GM19023 (cell line): ENCODE results near the gene AMD1.
"Not testable (repeated sequence)": the region's sequence is repeated elsewhere in the genome, so short reads cannot be mapped to it uniquely, and the experiment has no call there.

ENCODE experiments used
- ATAC-seq: cut with Tn5 transposase; IDR thresholded peaks from one replicate; pipeline ENCODE4 v1.9.1; 2021; ENCODE audit warnings: mild to moderate bottlenecking, moderate library complexity; ENCODE audit not compliant: unreplicated experiment

AMD1 gene

GRCh38 chr6:110876806-110877564 is 2.4 kb downstream of the AMD1 start:
- ATAC-seq = no peak

DNA sequence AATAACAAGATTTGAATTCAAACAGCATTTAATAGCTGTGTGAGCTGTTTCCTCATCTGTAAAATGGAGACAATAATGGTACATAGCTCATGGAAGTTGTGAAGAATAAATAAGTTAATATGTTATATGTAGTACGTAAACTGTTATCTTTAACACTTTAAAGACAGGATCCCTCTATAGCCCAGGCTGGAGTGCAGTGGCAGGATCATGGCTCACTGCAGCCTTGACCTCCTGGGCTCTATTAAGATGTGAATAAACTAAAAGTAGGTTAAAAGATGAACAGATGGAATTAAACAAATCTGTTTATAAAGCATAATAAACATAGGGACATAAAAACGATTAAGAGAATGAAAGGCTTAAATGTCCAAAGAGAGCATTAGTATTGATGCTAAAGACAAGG is 3.0 kb downstream of the AMD1 start:
- no peak for ATAC-seq

DNA sequence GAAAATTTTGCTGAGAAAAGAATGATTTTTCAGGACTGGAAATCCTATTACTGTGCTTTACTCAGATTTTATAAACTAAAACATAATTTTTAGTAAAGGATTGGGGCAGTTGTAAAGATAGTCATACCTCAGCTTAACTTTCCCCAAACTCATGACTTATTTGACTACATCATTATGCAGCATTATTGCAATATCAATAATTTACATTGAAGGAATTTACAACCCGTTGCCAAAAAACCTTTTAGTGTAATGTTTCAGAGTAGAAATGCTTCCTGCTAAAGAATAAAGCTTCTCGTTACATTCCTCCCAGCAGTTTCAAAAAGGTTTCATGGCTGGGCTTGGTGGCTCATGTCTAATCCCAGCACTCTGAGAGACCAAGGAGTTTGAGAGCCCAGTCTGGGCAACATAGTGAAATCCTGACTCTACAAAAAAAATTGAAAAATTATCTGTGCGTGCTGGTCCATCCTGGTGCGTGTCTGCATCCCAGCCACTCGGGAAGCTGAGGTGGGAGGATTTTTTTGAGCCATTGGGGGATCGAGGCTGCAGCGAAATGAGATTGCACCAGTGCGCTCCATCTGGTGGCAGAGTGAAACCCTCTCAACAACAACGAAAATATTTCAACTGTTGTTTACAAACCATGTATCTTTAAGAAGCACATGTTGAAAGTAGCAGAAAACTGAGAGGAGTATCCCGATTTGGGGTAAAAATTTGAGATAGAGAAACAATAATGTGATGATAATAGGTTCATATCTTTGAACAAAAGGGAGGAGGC is 4.4 kb downstream of the AMD1 start:
- ATAC-seq = no peak

- ATAC-seq = no peak
Measured at GRCh38 chr6:110880651-110881050, 6.1 kb downstream of the AMD1 start.

- ATAC-seq = no peak
Measured at GRCh38 chr6:110881546-110882273, 7.1 kb downstream of the AMD1 start.

DNA sequence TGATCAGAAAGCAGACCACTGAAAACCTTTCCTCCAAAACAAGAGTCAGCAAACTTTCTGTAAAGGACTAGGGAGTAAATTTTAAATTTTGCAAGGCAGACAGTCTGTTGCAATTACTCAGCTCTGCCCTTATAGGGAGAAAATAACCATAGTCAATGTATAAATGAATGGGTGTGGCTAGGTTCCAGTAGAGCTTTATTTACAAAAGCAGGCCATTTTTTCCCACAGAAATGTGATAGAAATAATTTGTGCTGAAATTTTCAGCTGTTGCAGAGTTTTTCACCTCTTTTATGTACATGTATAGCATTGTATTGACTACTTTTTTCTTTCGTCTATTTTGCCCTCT is 7.7 kb downstream of the AMD1 start:
- no peak for ATAC-seq

DNA sequence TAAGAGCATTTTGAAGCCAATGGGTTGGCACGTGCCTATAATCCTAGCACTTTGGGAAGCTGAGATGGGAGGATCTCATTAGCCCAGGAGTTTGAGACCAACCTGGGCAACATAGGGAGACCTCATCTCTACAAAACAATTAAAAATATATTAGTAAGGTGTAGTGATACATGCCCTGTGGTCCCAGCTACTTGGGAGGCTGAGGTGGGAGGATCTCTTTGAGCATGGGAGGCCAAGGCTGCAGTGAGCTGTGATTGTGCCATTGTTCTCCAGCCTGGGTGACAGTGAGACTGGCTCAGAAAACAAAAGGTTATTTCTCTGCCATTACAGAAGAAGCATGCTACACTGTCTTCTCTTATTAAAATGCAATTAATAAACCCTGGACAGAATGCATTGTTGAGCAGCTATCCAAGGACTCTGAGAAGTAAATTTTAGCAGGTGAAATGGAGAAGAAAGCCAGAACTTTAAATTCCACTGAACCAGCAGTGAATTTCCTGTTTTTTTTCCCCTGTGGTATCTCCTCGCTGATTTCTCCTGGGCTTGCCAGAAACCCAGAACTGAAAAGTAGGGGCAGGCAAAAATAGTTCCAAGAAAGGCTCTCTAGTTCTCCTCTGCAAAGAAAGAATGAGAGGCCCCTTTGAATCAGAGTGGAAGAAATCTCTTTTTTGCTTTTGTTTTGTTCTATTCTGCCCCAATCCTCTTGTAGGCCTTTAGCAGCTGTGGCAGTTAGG is 8.4 kb downstream of the AMD1 start:
- no peak for ATAC-seq

GRCh38 chr6:110884321-110884720 is 9.7 kb downstream of the AMD1 start:
- ATAC-seq = no peak

GRCh38 chr6:110885526-110885925 is 10.9 kb downstream of the AMD1 start:
- no peak for ATAC-seq

GRCh38 chr6:110886555-110887167 is 12.1 kb downstream of the AMD1 start:
- ATAC-seq = no peak

DNA sequence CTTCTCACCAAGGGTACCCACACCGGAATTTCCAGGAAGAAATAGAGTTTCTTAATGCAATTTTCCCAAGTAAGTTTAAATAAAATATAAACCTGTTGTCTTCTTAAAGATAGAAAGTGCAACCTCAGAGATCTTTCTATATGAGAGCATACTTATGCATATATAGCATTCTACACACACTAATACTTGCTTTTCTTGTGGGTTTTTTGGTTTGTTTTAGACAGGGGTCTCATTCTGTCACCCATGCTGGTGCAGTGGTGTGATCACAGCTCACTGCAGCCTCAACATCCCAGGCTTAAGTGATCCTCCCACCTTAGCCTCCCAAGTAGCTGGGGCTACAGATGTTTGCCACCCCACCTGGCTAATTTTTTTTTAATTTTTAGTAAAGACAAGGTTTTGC is 15.7 kb downstream of the AMD1 start:
- ATAC-seq = no peak

DNA sequence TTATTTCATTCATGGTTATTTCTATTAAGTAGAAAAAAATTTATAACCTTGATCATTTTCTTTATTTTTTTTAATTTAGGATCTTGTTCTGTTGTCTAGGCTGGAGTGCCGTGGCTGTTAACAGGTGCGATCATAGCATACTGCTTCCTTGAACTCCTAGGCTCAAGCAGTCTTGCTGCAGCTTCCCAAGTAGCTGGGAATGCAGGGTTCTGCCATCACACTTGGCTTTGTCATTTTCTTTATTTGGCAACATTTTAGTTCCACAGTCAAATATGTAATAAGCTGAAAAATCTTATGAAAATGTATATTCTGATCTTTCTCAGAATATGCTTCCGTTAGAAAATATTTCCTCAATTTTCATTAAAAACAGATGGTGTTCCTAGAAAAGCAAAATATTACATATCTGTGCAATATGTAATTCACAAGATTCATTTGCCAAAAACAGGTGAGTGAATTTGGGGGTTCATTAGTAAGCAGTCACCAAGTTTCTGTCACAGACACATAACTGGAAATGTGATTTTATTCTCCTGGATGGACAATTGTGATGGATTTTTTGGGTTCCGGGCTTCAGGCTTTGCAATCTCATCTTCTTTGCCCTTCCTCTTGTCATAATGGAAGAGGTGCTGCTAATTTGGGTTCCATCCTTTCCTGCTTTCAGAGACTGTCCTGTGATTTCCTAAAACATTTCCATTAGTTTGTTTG is 21.5 kb downstream of the AMD1 start:
- ATAC-seq = no peak

DNA sequence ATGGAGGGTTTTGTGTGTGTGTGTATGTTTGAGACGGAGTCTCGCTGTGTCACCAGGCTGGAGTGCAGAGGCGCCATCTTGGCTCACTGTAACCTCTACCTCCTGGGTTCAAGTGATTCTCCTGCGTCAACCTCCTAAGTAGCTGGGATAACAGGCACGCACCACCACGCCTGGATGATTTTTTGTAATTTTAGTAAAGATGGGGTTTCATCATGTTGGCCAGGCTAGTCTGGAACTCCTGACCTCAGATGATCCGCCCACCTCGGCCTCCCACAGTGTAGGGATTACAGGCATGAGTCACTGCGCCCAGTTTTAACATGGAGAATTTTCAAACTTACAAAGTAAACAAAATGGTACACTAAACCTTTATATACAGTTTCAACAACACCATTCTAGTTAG is 22.8 kb downstream of the AMD1 start:
- no peak for ATAC-seq

- ATAC-seq = no peak
Measured at GRCh38 chr6:110898111-110898510, 23.5 kb downstream of the AMD1 start.

DNA sequence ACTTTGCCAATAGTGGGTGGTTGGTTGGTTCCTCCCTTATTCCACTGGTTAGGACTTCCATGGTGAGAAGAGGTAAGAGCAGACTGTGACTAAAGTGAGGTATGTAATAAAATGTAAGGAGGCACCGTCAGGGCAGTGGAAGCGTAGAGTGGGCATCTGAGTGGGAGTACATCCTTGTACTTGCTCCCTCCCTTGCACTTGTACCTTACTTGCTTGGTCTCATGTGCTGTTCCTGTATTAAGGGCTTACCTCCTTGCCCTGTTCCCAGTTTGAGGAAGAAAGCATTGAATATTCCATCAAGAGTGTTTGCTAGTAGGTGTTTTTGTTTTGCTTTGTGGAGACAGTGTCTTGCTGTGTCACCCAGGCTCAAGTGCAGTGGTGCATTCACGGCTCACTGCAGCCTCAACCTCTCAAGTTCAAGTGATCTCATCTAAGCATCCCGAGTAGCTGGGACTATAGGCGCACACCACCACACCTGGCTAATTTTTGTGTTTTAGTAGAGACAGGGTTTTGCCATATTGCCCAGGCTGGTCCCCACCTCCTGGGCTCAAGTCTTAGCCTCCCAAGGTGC is 25.5 kb downstream of the AMD1 start:
- no peak for ATAC-seq

GRCh38 chr6:110901601-110902000 is 27.0 kb downstream of the AMD1 start:
- not testable (repeated sequence) for ATAC-seq

- ATAC-seq = no peak
Measured at GRCh38 chr6:110902091-110902490, 27.5 kb downstream of the AMD1 start.

DNA sequence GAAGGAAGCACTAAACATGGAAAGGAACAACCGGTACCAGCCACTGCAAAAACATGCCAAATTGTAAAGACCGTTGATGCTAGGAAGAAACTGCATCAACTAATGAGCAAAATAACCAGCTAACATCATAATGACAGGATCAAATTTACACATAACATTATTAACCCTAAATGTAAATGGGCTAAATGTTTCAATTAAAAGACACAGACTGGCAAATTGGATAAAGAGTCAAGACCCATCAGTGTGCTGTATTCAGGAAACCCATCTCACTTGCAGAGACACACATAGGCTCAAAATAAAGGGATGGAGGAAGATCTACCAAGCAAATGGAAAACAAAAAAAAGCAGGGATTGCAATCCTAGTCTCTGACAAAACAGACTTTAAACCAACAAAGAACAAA is 31.7 kb downstream of the AMD1 start:
- ATAC-seq = not testable (repeated sequence)

GRCh38 chr6:110930781-110931180 is 56.2 kb downstream of the AMD1 start:
- no peak for ATAC-seq

DNA sequence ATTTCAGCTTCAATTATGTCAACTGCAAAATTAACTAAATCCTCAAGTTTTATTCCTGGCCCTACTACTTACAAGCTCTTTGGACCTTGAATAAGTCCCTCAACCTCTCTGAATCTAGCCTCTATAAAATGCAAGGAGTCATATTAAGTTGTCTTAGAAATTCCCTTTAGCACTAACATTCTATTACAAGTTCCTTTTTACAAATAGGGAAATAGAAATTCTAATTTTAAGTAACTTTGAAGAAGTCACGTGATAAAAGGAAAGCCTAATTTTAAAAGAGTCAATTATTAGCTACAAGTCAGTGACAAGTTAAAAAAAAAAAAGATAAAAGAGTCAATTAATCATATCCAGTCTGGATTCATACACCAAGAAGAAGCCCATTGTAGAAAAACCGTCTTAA is 59.3 kb downstream of the AMD1 start:
- no peak for ATAC-seq
